ENCODE results near the gene ZBTB4. TPM values are rescaled to one million over a fixed set of nuclear protein-coding genes. Genes with fewer than 3 reads are reported as not detected.
A peak's percentile ranks its signal among the peaks of the same experiment; 100 is the strongest.

Gene ZBTB4, protein sequence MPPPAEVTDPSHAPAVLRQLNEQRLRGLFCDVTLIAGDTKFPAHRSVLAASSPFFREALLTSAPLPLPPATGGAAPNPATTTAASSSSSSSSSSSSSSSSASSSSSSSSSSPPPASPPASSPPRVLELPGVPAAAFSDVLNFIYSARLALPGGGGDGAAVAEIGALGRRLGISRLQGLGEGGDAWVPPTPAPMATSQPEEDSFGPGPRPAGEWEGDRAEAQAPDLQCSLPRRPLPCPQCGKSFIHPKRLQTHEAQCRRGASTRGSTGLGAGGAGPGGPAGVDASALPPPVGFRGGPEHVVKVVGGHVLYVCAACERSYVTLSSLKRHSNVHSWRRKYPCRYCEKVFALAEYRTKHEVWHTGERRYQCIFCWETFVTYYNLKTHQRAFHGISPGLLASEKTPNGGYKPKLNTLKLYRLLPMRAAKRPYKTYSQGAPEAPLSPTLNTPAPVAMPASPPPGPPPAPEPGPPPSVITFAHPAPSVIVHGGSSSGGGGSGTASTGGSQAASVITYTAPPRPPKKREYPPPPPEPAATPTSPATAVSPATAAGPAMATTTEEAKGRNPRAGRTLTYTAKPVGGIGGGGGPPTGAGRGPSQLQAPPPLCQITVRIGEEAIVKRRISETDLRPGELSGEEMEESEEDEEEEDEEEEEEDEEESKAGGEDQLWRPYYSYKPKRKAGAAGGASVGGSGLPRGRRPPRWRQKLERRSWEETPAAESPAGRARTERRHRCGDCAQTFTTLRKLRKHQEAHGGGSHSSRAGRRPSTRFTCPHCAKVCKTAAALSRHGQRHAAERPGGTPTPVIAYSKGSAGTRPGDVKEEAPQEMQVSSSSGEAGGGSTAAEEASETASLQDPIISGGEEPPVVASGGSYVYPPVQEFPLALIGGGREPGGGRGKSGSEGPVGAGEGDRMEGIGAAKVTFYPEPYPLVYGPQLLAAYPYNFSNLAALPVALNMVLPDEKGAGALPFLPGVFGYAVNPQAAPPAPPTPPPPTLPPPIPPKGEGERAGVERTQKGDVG
- 10 to 100 TPM; 36.6 to 52.9 (median 43.8) TPM for polyA plus RNA-seq (ENCODE audit: insufficient read depth in 1 of 5, insufficient read length in 5 of 5, low replicate concordance in 1 of 5)
- long read RNA-seq, donor 1, full-length matches to known transcripts = 4 of 29 reads
- long read RNA-seq, donor 1, partial matches to known transcripts = 25 of 29 reads
- long read RNA-seq, donor 1, other reads (novel, unspliced or antisense) = 0 of 29 reads
- long read RNA-seq, donor 2, full-length matches to known transcripts = 4 of 9 reads
- long read RNA-seq, donor 2, partial matches to known transcripts = 5 of 9 reads
- long read RNA-seq, donor 2, other reads (novel, unspliced or antisense) = 0 of 9 reads
- long read RNA-seq, donor 3, full-length matches to known transcripts = 3 of 20 reads
- long read RNA-seq, donor 3, partial matches to known transcripts = 17 of 20 reads
- long read RNA-seq, donor 3, other reads (novel, unspliced or antisense) = 0 of 20 reads
- long read RNA-seq, donor 4, full-length matches to known transcripts = 3 of 92 reads
- long read RNA-seq, donor 4, partial matches to known transcripts = 89 of 92 reads
- long read RNA-seq, donor 4, other reads (novel, unspliced or antisense) = 0 of 92 reads
- long read RNA-seq, donor 5, full-length matches to known transcripts = 5 of 140 reads
- long read RNA-seq, donor 5, partial matches to known transcripts = 135 of 140 reads
- long read RNA-seq, donor 5, other reads (novel, unspliced or antisense) = 0 of 140 reads
- long read RNA-seq, donor 6, full-length matches to known transcripts = 9 of 37 reads
- long read RNA-seq, donor 6, partial matches to known transcripts = 28 of 37 reads
- long read RNA-seq, donor 6, other reads (novel, unspliced or antisense) = 0 of 37 reads
- long read RNA-seq, donor 7, full-length matches to known transcripts = 9 of 24 reads
- long read RNA-seq, donor 7, partial matches to known transcripts = 15 of 24 reads
- long read RNA-seq, donor 7, other reads (novel, unspliced or antisense) = 0 of 24 reads
- long read RNA-seq, donor 8, full-length matches to known transcripts = 1 of 1 reads
- long read RNA-seq, donor 8, partial matches to known transcripts = 0 of 1 reads
- long read RNA-seq, donor 8, other reads (novel, unspliced or antisense) = 0 of 1 reads

DNA sequence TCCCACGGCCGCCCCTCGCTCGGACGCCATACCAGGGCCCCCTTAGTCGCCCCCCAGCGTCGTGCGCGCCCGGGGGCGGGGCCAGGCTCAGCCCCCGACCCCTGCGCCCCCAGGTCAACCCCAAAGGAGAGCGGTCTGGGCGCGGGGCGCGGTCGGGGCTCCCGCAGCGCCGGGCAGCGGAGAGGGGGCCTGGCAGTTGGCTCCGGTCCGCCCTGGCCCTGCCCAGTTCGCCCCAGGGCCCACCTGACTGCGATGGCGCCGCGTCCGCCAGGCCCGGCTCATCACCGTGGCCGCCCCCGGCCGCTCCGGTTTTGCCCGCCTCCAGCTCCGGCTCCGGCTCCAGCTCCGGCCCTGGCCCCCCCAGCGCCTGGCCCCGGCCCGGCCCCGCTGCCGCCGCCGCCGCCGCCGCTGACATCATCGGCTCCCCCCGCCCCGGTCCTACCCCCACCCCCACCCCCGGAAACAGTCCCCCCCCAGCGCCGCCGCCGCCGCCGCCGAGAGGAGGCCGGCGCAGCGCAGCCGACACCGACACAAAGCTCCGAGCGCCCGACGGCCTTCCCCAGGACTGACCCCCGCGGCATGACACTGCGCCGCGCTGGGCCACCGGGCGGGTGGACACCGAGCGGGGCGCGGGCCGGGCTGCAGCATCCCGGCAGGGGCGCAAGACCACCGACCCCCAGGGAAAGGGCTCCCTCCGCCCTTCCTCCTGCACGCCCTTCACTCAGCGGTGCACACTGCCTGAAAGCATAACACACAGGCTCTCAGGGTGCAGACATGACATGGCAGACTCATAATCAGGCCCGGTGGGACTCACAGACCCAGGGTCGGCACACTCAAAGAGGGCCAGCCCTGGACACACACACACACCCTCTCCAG is at the start of gene ZBTB4:
Gene ZBTB4 (minus strand): TSS at position 419 of the 876 bp plus-strand sequence. CDS start 12,830 bp downstream, outside the sequence.
- peak in 1 of 2 donors; percentile 55 for DNase-seq

DNA sequence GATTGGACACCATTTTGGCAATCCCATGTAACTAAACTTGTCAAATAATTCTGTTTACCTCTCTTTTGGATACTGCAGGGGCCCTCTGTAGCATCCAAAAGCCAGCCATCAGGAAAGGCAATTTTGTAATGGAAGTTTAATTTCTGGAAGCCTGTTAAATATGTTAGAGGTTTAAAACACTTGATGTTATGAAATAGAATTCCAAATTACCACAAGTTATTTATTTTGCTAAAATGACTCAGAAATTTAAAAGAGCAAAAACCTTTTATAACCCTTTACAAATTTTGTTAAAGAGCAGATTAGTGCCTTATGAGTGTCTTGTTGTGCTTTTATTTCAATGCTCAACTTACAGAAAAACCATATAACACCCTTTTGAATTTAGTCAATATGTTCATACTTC is 49.4 kb upstream of the ZBTB4 start:
- DNase-seq = no peak

DNA sequence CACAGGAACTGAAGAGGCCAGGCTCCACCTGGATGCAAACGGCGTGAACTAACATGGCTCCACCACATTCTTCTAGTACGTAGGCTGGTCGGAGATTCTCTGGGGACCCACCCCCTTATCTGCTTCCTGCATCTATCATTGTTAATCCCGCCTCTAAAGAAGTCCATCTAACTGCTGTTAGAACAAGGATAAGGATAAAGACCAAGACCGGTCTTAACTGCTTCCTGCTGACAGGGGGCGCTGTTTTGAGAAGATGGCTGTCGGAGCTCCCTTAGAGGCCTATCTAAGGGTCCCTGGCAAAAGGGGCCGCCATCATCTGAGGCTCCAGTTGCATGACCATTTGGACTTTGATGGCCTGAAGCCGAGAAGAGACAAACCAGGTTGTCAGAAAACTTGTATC is 43.6 kb upstream of the ZBTB4 start:
- DNase-seq = no peak

DNA sequence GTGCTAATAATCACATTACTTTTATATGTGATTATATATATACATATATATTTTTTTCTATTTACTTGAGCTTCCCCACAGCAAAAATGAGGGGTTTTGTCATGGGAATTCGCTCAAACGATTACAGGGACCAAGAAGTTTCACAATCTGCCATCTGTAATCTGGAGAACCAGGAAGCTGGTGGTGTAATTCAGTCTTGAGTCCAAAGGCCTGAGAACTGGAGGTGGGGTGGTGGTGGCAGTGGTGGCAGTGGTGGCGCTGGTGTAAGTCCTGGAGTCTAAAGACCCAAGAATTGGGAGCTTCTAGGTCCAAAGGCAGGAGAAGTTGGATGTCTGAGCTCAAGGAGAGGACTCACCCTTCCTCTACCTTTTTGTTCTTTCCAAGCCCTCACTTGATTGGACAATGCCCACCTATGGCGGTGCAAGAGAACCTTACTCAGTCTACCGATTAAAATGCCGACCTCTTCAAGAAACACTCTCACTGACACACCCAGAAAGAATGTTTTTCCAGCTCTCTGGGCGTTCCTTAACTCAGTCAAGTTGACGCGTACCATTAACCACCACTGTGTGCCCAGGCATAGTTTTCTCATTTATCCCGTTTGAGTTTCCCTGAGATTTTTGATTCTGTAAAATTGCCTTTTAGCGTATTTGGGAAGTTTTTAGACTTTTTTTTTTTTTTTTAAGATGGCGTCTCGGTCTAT is 36.6 kb upstream of the ZBTB4 start:
- DNase-seq = no peak

DNA sequence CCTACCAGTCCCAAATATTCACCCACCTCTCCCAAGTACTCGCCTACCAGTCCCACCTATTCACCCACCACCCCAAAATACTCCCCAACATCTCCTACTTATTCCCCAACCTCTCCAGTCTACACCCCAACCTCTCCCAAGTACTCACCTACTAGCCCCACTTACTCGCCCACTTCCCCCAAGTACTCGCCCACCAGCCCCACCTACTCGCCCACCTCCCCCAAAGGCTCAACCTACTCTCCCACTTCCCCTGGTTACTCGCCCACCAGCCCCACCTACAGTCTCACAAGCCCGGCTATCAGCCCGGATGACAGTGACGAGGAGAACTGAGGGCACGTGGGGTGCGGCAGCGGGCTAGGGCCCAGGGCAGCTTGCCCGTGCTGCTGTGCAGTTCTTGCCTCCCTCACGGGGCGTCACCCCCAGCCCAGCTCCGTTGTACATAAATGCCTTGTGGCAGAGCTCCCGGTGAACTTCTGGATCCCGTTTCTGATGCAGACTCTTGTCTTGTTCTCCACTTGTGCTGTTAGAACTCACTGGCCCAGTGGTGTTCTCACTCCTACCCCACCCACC is 34.5 kb upstream of the ZBTB4 start:
- DNase-seq = no peak

DNA sequence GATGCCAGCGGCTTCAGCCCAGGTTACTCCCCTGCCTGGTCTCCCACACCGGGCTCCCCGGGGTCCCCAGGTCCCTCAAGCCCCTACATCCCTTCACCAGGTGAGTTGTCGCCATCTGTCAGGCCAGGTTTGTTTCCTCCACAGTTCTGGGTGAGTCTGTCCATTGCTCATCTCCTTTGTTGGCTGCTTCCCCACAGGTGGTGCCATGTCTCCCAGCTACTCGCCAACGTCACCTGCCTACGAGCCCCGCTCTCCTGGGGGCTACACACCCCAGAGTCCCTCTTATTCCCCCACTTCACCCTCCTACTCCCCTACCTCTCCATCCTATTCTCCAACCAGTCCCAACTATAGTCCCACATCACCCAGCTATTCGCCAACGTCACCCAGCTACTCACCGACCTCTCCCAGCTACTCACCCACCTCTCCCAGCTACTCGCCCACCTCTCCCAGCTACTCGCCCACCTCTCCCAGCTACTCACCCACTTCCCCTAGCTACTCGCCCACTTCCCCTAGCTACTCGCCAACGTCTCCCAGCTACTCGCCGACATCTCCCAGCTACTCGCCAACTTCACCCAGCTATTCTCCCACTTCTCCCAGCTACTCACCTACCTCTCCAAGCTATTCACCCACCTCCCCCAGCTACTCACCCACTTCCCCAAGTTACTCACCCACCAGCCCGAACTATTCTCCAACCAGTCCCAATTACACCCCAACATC is 33.6 kb upstream of the ZBTB4 start:
- DNase-seq = no peak

DNA sequence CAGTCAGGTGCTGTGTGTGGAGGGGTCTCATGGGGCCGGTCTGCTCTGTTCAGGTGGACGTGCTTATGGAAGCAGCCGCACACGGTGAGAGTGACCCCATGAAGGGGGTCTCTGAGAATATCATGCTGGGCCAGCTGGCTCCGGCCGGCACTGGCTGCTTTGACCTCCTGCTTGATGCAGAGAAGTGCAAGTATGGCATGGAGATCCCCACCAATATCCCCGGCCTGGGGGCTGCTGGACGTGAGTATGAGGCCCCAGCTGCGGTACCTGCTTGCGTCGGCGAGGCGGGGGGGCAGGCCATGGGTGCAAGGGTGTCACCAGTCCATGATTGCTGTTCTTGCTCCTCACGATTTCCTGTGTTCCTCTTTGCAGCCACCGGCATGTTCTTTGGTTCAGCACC is 32.7 kb upstream of the ZBTB4 start:
- DNase-seq = no peak

DNA sequence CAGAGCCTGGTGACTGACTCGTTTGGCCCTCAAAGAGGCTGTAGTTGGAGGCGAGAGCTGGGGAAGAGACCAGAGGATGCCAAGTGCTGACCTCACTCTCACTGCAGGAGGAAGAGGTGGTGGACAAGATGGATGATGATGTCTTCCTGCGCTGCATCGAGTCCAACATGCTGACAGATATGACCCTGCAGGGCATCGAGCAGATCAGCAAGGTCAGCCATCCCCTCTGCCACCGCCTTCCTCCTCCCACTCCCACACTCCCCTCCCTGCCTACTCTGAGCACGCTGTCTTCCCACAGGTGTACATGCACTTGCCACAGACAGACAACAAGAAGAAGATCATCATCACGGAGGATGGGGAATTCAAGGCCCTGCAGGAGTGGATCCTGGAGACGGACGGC is 31.7 kb upstream of the ZBTB4 start:
- DNase-seq = no peak

DNA sequence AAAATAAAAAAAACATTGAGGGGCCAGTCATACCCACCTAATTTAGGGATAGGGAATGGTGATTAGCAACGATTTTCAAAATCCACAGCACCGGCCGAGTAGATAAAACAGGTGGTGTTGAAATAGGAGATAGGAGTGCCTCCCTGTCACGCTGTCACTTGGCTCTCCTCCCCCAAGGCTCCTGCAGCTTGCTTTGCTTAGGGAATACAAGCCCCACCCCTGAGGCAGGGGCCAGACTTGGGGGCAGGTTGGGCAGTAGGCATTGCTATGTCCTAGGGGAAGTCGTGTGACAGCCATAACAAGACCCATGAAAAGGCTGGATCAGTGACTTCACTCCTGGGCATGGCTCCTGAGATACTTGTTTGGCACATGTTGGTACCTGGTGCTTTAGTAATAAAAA is 30.5 kb upstream of the ZBTB4 start:
- no peak for DNase-seq

DNA sequence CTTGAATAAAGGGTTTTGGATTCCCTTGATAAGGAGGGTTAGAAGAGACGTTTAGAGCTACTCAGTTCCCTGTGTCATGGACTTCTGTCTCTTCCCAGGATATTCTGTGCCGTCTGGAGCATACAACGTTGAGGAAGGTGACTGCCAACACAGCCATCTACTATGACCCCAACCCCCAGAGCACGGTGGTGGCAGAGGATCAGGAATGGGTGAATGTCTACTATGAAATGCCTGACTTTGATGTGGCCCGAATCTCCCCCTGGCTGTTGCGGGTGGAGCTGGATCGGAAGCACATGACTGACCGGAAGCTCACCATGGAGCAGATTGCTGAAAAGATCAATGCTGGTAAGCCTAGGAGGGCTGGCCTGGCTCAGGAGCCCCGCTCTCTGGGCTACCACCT is 29.4 kb upstream of the ZBTB4 start:
- no peak for DNase-seq

DNA sequence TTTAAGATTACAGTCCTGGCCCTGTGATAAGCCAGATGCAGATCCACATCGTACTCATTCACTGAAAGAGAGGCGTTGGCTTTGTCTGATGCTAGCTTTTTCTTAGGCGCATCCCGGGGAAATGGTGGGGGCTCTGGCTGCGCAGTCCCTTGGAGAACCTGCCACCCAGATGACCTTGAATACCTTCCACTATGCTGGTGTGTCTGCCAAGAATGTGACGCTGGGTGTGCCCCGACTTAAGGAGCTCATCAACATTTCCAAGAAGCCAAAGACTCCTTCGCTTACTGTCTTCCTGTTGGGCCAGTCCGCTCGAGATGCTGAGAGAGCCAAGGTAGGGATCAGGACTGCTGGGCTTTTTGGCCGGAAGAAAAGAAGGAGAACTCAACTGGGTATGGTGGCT is 28.7 kb upstream of the ZBTB4 start:
- no peak for DNase-seq

DNA sequence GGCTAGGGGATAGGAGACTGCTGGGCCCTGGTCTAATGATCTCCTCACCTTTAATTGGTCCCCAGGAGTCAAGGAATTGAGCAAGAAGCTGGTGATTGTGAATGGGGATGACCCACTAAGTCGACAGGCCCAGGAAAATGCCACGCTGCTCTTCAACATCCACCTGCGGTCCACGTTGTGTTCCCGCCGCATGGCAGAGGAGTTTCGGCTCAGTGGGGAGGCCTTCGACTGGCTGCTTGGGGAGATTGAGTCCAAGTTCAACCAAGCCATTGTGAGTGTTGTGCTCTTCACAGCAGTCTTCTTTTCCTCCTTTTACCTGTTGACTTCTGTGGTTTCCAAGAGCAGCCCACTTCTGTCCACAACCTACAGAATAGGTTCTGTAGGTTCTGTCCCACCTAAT is 24.1 kb upstream of the ZBTB4 start:
- no peak for DNase-seq

DNA sequence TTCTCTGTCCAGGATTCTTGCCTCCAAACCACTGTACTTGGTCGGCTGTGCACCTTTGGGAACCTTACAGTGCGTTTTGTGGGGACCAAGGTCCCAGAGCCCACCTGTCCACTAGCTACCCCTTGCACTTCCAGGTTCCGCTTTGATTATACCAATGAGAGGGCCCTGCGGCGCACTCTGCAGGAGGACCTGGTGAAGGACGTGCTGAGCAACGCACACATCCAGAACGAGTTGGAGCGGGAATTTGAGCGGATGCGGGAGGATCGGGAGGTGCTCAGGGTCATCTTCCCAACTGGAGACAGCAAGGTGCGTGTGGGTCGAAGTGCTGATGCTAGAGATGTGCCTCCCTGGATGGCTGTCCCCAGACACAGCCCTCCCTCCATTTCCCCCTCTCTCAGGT is 23.6 kb upstream of the ZBTB4 start:
- no peak for DNase-seq

DNA sequence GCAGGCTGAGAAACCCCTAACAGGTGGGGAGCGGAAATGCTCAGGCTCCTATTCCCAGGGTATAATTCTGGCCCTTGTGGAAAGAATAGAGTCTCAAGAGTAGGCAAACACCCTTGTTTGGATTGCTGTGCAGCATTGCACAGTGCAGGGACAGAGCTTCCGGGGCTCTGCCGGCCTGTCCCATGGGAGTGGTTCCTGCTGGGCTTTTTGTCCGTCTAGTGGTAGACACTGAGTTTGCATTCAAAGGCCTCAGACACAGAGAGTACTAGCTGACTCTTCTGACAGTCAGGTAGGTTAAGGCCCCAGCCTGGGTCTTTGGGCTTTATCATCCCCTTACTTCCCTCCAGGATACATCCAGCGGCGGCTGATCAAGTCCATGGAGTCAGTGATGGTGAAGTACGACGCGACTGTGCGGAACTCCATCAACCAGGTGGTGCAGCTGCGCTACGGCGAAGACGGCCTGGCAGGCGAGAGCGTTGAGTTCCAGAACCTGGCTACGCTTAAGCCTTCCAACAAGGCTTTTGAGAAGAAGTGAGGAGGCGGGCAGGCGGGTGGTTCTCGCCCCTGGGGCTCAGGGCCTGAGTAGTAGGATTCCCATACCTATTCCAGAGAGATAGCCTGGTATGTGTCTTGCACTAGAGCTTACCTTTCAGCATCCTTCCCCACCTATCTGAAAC is 22.9 kb upstream of the ZBTB4 start:
- no peak for DNase-seq

DNA sequence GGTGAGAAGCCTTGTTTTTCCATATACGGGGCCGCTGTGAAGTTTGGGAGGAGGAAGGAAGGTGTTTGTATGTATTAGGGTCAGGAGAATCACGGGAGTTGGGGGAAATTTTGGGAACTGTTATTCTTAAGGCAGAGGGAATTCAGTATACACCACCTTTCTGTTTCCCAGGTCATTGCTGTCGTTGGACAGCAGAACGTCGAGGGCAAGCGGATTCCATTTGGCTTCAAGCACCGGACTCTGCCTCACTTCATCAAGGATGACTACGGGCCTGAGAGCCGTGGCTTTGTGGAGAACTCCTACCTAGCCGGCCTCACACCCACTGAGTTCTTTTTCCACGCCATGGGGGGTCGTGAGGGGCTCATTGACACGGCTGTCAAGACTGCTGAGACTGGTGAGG is 22.3 kb upstream of the ZBTB4 start:
- no peak for DNase-seq

DNA sequence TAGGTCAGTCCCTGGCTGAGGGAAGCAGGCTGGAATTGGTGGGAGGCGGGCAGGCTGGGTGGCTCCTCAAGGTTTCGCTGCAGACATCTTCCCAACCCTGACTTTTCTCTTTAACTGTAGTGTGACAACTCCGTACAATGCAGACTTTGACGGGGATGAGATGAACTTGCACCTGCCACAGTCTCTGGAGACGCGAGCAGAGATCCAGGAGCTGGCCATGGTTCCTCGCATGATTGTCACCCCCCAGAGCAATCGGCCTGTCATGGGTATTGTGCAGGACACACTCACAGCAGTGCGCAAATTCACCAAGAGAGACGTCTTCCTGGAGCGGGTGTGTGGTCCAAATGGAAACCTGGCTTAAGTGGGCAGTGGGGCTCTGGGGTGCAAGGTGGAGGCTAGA is 19.7 kb upstream of the ZBTB4 start:
- no peak for DNase-seq

DNA sequence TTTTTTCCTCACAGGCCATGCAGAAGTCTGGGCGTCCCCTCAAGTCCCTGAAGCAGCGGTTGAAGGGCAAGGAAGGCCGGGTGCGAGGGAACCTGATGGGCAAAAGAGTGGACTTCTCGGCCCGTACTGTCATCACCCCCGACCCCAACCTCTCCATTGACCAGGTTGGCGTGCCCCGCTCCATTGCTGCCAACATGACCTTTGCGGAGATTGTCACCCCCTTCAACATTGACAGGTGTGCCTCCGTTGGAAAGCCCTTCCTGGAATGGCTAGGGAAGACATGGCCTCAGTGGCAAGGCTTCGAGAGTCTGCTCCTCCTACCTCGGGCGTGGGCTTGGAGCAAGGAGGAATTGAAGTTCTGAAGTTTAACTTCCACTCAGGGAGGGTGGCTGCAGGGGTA is 18.2 kb upstream of the ZBTB4 start:
- no peak for DNase-seq

Data from right lung (tissue), 10 donors.